ENCODE measurements around the gene FAM234B. TPM values are rescaled to one million over a fixed set of nuclear protein-coding genes. Genes with fewer than 3 reads are reported as not detected.

Gene FAM234B
- total RNA-seq, 2 donors from 2014 or later = 4.5 to 4.9 TPM

Other genes with a start within 250 kb of the FAM234B start
- 10 to 100 TPM; 40.9 to 43.1 TPM for gene DDX47, start 231.0 kb upstream of the FAM234B start, total RNA-seq
- 10 to 100 TPM; 16.2 to 23.4 TPM for gene GPRC5A, start 152.8 kb upstream of the FAM234B start, total RNA-seq
- not detected for gene GPRC5D, start 92.2 kb upstream of the FAM234B start, total RNA-seq
- 10 to 100 TPM; 56.4 to 63.2 TPM for gene HEBP1, start 44.1 kb upstream of the FAM234B start, total RNA-seq
- gene GSG1, start 59.3 kb downstream of the FAM234B start, total RNA-seq = not detected
- 100 to 1,000 TPM; 596 to 746 TPM for gene EMP1, start 152.3 kb downstream of the FAM234B start, total RNA-seq

Measured in posterior vena cava (tissue), 2 donors.